ENCODE data around the gene RARA. TPM values are rescaled to one million over a fixed set of nuclear protein-coding genes. Genes with fewer than 3 reads are reported as not detected.
A peak's percentile ranks its signal among the peaks of the same experiment; 100 is the strongest.

Gene RARA
- total RNA-seq, 1 experiment from 2014 or later: 21.8 TPM

DNA sequence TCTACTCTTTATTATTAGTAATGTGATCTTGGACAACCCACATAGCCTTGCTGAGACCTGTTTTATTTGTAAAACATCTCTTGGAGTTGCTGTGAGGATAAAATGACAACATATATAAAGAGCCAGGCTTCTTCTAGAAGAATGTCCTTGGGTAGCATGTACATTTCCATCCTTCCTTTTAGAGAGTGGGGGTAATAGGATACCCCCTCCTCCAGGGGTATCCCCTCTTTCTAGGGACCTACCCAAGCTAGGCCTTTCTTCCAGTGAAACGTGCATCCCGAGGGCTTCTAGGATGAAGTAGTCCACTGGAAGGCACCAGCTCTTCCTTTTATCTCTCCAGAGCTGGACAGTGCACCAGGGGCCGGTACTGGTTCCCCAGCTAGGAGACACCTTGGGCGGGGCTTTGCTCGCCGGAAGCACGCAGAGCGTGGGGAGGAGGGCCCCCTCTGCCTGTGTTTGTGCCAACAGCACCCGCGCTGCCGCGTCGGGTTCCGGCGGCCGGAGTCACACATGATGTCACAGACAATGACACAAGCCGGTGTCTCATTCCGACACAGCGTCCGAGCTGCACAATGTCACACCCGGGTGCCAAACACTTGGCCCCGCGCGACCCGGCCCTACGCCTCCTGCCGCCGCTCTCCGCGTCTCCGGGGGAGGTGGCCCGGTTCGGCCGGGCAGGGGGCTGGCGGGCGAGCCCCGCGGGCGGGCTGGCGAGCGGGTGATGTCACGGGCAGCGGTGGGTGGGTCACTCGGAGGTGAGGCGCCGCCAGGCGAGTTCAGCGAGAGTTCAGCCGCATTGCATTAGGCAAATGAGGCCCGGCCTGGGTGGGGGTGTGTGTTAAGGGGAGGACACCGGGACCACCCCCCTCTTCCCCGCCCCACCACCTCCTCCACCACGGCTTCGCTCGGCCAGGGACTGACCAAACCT, 32.2 kb downstream of the RARA start:
- intact Hi-C loops (cut with micrococcal nuclease; ENCODE audit: unreplicated experiment): loop anchor here (1.0 to 2.0 kb wide), 3 partner anchors 22 to 38 kb away; no protein-coding TSS in a partner anchor
- no peaks in the 10 kb centered on the region for H3K36me3 ChIP-seq (ENCODE audit: low read depth)
- no peaks in the 10 kb centered on the region; the same call in 1 of the 2 replicates for H4K20me1 ChIP-seq (ENCODE audit: insufficient read depth)
- H3K79me2 ChIP-seq (ENCODE audit: low read depth): peaks cover 58% of the 10 kb centered on the region
- H2AFZ ChIP-seq: peak overlapping the region; percentile 82
- ChIA-PET POLR2A (ENCODE audit: unreplicated experiment) (interaction anchor here (0.7 kb wide), 1 partner anchor 1338 kb away, joined by 3 read pairs; no protein-coding TSS in a partner anchor), CTCF (interaction anchor here (0.5 to 1.2 kb wide), 2 partner anchors 24 to 138 kb away, joined by 6 to 11 read pairs; no protein-coding TSS in a partner anchor)
- BruUV-seq (replicated peaks): TSS peak; percentile 65
- peak overlapping the region; percentile 65 for H3K4me3 ChIP-seq
- H3F3A ChIP-seq (ENCODE audit: insufficient read depth, low read depth): peaks cover 23% of the 10 kb centered on the region
- peak overlapping the region; percentile 82 for H3K4me2 ChIP-seq
- no peaks in the 10 kb centered on the region for H3K9me2 ChIP-seq (ENCODE audit: insufficient read depth)
- peaks cover 12% of the 10 kb centered on the region; the same call in 1 of the 2 replicates for H3K4me1 ChIP-seq (replicated peaks; ENCODE audit: insufficient read depth)
- DNase-seq: peak; percentile 73 to 82
- TF ChIP-seq EZH2 (IDR thresholded peaks at IDR 0.05; ENCODE audit: low read depth): no peak
- peak; percentile 43; the same call in 1 of the 2 replicates for TF ChIP-seq CTCF (conservative IDR thresholded peaks at IDR 0.05)
- no peaks in the 10 kb centered on the region for H3K9me3 ChIP-seq (ENCODE audit: insufficient read depth, low read depth)
- H3K27me3 ChIP-seq (ENCODE audit: insufficient read depth, low read depth): no peaks in the 10 kb centered on the region
- H3K27ac ChIP-seq: peak overlapping the region; percentile 49

GRCh38 chr17:40341808-40342503, 33.0 kb downstream of the RARA start:
- ChIA-PET CTCF (interaction anchor here (1.2 kb wide), 1 partner anchor 25 kb away, joined by 11 read pairs; no protein-coding TSS in a partner anchor), POLR2A (ENCODE audit: unreplicated experiment) (no interaction called here)
- no peaks in the 10 kb centered on the region for H3K36me3 ChIP-seq (ENCODE audit: low read depth)
- peaks cover 12% of the 10 kb centered on the region; the same call in 1 of the 2 replicates for H3K4me1 ChIP-seq (replicated peaks; ENCODE audit: insufficient read depth)
- H3K27me3 ChIP-seq (ENCODE audit: insufficient read depth, low read depth): no peaks in the 10 kb centered on the region
- H3F3A ChIP-seq (ENCODE audit: insufficient read depth, low read depth): peaks cover 23% of the 10 kb centered on the region
- H3K9me3 ChIP-seq (ENCODE audit: insufficient read depth, low read depth): no peaks in the 10 kb centered on the region
- peaks cover 50% of the 10 kb centered on the region for H3K79me2 ChIP-seq (ENCODE audit: low read depth)
- TF ChIP-seq CTCF (conservative IDR thresholded peaks at IDR 0.05) (no peak), EZH2 (IDR thresholded peaks at IDR 0.05; ENCODE audit: low read depth) (no peak)
- no peaks in the 10 kb centered on the region; the same call in 1 of the 2 replicates for H4K20me1 ChIP-seq (ENCODE audit: insufficient read depth)
- peak; percentile 51 to 71 for DNase-seq
- H3K4me2 ChIP-seq: peak overlapping the region; percentile 82
- BruUV-seq (replicated peaks): no TSS peak
- intact Hi-C loops (cut with micrococcal nuclease; ENCODE audit: unreplicated experiment): loop anchor here (1.0 to 2.0 kb wide), 3 partner anchors 23 to 39 kb away; no protein-coding TSS in a partner anchor
- H2AFZ ChIP-seq: peak overlapping the region; percentile 82
- peak overlapping the region; percentile 49 for H3K27ac ChIP-seq
- H3K9me2 ChIP-seq (ENCODE audit: insufficient read depth): no peaks in the 10 kb centered on the region
- peak overlapping the region; percentile 65 for H3K4me3 ChIP-seq

All from PC-9 (cell line).